NCI-H1105 treated with DMSO at 0.1 percent for 48 hours (cell line): ENCODE results near the gene DNAJC5.
"Not testable (repeated sequence)": the region's sequence is repeated elsewhere in the genome, so short reads cannot be mapped to it uniquely, and the experiment has no call there.

Source experiments
- DNase-seq: peaks from one replicate; lab custom pipeline; 2025; lab: John Stamatoyannopoulos, UW

The DNAJC5 gene

DNA sequence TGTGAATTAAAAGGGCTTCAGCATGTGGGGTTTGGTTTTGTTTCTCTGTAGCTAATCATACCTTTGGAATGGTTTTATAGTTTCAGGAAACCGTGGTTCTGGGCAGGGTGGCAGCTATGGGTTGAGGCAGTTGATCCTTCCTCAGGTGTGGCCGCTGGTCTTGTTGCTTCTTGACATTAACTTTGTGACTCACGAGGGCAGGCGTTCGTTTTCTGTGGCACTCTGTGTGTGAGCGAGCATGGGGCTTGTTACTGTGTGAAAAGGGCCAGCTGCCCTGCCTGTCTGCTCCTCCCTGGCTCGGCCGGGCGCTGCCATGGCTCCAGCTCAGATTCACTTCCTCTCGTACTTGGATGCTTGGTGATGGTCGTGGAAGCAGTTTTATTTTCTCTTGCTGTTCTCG is 16.2 kb downstream of the DNAJC5 start:
- DNase-seq: no peak

DNA sequence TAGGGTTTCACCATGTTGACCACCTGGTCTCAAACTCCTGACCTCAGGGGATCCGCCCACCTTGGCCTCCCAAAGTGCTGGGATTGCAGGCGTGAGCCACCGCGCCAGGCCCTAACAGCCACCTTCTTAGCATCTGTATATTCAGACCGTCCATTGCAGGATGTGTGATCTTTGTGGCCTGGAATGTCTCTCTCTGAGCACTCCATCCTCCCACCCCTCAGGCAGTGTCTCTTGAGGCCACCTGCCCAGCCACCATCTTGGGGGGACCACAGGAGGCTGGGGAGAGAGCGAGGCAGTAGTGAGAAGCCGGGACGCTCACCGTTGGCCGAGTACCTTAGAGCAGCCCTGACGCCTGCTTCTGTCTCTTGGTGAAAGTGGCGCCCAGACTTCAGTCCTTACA is 18.8 kb downstream of the DNAJC5 start:
- no peak for DNase-seq

DNA sequence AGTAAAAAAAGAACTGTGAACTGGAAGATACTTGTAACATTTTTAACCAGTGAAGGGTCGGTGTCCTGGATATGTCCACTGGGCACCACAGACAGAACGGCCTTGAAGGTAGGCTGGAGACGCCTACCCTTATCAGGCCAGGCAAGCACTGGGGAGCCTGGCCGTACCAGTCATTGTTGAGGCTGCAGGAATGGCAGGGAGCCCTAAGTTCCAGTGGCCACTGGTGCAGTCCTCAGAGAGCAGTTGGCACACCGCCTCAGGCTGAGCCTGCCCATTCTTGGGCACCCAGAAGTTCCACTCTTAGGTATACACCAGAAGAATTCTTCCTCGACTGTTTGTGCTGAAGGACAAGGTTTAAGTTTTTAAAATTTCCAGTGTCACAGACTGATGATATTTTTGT is 20.5 kb downstream of the DNAJC5 start:
- no peak for DNase-seq

DNA sequence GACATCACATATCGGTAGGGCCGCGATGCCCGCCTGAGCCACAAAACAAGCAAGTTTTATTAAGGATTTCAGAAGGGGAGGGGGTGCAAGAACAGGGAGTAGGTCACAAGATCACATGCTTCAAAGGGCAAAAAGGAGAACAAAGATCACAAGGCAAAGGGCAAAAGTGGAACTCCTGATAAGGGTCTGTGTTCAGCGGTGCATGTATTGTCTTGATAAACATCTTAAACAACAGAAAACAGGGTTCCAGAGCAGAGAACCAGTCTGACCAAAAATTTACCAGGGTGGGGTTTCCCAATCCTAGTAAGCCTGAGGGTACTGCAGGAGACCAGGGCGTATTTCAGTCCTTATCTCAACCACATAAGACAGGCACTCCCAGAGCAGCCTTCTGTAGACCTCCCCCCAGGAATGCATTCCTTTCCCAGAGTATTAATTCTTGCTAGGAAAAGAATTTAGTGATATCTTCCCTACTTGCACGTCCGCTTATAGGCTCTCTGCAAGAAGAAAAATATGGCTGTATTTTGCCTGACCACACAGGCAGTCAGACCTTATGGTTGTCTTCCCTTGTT is 21.5 kb downstream of the DNAJC5 start:
- not testable (repeated sequence) for DNase-seq

DNA sequence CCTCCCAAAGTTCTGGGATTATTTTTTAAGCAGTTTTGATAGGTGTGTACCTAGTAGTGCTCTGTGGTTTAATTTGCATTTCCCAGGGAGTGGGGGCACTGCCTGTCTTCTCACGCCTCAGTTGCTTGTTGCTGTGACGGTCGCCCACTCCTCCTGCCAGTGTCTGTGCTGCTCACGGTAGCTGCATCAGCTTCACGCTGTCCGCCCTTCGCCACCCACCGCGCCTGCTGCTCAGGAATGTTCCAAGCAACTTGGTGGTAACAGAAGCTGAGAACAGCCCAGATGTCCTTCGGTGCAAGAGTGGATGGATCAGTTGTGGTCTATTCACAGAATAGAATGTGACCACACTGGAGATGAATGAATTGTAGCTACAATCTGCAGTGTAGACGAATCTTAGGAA is 22.9 kb downstream of the DNAJC5 start:
- no peak for DNase-seq

DNA sequence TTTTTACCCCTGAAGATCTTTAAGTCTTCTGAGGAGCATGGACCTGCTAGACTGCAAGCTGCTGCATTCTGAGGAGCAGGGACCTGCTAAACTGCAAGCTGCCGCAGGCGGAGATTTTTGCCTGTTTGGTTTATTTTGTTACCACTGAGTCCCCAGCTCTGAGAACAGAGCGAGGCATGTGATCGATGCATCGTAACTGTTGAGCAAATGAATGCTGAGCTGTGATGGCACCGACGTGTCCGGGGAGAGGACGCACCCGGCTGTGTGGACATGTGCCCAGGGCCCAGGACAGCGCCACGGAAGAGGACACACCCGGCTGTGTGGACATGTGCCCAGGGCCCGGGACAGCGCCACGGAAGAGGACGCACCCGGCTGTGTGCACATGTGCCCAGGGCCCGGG is 24.2 kb downstream of the DNAJC5 start:
- no peak for DNase-seq

DNA sequence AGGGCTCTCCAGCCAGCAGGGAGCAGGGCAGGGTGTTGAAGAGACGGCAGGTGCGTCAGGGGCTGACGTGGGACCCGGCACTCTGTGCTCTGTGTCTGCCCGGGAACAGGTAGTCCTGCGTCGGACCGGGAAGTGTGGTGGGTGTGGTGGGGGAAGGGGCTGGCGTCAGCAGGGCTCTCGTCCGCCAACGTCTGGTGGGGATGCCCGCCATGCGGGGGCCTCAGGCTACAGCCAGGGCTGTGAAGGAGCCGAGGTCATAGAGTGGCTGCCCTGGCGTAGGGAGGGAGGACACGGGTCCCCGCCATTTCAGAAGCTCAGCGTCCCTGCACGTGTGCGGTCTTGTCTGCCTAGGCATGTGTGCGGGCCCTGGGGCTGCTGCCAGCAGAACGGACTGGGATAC is 25.3 kb downstream of the DNAJC5 start:
- DNase-seq: no peak

DNA sequence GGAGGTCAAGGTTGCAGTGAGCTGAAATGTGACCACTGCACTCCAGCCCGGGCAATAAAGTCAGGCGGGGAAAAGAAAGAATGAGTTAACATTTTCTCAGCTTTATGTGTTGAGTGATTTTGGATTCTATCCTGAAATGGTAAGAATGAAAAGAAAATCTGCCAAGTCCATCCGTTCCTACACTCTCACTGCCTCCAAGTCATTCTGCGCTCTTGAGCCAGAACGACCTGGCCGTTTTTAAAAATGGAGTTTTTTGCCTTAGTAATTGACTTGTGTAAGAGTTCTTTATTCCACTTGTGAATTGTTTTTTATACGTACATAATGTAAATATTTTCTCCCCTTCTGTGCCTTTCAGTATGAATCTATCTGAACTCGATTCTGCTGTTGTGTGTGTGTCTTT is 28.7 kb downstream of the DNAJC5 start:
- no peak for DNase-seq

DNA sequence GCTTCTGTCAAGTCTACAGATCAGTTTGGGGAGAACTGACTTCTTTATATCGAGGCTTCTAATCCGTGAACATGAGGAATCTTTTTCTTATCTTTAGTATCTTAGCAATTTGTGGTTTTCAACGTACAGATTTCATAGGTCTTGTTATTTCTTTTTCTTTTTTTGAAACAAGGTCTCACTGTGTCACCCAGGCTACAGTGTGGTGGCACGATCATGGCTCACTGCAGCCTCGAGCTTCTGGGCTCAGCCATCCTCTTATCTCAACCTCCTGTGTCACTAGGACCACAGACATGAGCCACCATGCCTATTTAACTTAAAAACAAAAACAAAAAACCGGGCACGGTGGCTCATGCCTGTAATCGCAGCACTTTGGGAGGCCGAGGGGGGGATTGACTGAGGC is 29.3 kb downstream of the DNAJC5 start:
- no peak for DNase-seq

DNA sequence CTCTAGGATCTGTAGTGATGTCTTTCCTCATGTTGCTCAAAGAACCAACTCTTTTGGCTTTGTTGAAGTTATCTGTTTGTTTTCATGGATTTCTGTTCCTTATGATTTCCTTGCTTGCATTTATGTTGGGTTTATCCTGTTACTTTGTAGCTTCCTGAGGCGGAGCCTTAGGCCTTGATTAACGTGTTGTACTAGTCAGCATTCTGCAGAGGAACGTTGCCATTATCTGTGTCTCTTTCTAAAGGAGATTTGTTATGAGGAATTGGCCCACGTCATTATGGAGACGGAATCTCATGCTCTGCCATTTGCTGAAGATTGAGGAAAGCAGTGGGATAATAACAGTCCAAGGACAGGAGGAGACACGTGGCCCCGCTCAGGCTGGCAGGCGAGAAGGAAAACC is 31.4 kb downstream of the DNAJC5 start:
- no peak for DNase-seq

DNA sequence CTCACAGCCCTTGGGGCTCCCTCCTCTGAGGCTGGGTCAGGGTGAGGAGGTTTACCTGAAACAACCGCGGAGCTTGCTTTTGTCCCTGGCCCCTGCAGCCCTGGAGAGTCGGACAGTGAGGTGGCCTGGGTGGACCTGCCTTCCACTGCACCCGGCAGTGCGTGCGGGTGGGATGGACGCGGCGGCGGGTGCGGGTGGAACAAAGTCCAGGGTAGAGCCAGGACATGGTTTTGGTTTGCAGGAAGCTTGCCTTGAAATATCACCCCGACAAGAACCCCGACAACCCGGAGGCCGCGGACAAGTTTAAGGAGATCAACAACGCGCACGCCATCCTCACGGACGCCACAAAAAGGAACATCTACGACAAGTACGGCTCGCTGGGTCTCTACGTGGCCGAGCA is 34.1 kb downstream of the DNAJC5 start:
- DNase-seq: no peak

DNA sequence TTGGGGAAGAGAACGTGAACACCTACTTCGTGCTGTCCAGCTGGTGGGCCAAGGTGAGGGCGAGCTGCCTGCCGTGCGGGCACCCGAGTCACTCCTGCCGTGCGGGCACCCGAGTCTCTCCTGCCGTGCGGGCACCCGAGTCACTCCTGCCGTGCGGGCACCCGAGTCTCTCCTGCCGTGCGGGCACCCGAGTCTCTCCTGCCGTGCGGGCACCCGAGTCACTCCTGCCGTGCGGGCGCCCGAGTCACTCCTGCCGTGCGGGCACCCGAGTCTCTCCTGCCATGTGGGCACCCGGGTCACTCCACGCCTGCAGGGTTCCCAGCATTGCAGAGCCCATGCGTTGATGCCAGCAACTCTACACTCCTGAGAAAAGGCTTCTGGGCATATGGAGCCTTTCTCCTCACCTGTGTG is 34.6 kb downstream of the DNAJC5 start:
- not testable (repeated sequence) for DNase-seq

DNA sequence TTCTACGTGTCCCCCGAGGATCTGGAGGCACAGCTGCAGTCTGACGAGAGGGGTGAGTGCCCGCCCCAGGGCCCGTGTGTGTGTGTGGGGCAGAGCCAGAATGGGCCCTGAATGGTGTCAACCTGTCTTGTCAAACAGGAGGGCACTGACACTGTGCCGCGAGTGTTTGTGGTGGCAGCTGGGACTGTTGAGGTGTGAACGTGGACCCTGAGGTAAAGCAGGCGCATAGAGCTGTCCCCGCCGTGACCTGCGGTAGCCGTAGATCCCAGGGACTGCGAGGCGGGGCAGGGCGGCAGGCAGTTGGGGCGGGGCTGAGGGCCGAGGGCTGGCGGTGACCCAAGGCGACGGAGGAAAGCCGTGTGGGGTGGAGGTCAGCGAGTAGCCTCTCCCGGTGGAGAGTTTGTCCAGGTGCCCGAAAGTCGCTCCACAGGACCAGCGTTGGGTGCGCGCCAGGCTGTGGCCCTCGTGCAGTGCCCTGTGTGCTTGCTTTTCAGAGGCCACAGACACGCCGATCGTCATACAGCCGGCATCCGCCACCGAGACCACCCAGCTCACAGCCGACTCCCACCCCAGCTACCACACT is 36.1 kb downstream of the DNAJC5 start:
- no peak for DNase-seq

DNA sequence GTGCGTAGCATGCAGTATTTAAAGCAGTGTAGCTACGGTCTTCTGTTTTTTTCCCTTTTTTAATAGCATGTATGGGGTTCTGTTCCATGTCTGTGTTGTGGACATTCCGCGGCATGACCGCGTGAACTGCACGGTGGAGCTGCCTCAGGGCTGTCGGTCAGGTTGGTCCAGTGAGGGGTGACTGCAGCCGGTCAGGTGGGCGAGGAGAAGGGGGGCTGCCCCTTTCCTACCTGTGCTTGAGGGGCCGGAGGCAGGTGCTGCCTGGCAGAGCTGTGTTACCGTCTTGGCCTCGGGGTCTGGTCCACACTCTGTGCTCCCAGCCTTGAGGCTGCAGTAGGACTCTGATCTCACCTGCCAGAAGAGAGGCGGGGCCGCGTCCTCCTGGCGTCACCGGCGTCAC is 36.8 kb downstream of the DNAJC5 start:
- DNase-seq: no peak

DNA sequence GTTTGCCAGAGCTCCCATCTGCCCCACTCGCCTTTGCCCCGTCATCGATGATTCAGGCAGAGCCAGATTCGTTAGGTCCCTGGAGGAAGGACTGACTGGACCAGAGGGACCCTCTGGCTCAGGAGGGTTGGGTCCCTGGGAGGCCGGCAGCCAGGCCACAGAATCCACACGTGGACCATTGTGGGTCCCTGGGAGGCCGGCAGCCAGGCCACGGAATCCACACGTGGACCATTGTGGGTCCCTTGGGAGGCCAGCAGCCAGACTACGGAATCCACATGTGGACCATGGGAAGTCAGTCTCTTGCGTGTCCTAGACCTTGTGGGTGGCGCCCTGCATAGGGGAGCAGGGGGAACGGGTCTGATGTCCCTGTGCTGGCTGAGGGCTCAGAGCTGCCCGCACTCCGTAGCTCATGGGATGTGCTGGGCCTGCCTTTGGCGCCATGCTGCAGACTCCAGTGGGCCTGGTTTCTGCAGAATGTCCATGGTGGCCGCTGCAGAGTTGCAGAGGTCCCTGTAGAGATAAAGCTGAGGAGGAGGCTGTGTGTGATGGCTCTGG is 37.8 kb downstream of the DNAJC5 start:
- DNase-seq: no peak

DNA sequence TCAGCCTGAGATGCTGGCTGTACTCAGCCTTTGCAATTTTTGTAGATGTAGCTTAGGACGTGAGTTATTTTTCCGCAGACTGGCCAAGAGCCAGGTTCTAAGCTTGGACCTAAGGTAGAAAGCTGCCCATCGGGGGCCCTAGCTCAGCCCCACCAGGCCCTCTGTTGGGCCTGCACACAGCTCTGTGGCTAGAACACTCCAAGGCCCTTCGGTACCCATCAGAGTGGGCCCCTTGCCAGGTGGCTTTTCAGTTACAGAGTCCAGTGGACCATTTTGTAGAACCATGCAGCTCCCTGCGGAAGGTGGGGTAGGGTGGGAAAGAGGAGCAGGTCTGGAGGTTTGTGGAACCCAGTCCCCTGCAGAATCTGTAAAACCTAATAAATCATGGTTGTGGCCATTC is 38.7 kb downstream of the DNAJC5 start:
- DNase-seq: no peak

DNA sequence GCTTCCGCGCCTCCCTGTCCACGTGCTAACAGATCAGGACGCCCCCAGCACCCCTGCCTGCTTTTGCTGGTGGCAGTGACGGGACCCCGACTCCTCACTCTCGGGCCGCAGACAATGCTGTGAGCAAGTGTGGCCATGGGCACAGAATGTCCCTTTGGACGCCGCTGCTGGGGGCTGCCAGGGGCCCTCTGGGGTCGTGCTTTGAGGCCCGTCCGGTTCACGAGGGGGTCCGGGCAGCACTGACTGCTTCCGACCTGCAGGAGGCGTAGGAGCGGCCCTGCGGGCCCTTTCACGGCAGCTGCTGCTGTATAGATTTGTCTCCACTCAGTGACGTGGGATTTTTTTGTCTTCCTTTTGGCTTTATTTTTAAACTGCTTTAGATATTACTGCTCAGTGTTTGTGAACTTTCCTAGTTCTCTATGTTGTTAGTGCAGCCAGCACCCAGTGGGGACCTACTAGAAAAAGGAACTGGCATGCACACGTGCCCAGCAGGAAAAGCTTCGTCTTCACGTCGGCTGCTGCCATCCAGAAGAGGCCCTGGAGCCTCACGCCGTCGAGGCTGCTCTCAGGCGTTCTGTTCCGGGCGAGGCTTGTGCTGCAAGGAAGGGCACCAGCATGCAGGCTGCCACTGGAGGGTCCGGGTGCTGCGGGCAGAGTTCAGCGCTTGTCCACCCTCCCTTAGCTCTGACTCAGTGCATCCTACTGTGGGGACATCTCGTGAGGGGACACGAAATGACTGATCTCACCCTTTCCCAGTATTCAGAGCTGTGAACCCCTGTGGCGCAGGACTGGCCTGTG is 39.5 kb downstream of the DNAJC5 start:
- DNase-seq: no peak

DNA sequence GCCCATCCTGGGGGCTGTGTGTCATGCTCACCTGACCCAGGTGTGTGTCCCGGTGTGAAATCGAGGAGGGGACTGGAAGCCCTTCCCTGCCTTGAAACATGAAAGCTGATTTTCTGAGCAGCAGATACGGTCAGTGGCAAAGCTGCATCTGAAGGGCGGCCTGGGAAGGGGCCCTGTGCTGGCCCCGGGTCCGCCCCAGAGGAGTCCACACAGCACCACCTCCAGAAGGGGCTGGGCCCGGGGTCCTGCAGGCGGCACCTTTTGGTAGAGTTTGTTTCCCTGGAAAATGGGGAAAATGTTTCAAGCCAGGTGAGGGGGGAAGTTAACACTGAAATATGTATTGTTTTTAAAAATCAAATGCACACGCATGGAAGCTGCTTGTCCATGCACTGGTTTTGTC is 40.5 kb downstream of the DNAJC5 start:
- DNase-seq: no peak

DNA sequence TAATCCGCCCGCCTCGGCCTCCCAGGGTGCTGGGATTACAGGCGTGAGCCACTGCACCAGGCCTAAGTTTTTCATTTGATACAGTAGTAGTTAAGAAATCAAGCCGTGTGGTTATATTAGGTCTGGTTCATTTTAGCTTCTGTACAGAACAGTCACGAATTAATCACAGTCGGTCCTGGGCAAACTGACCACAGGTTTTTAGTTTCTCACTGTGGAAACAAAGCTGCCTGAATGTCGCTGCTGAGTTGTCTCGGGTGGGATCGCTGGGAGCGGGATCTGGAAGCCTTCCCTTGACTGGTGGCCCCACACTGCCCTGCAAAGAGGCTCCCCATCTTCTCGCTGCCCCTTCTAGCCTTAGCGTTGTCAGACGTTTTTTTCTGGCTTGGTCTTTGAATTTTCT is 42.7 kb downstream of the DNAJC5 start:
- DNase-seq: no peak

DNA sequence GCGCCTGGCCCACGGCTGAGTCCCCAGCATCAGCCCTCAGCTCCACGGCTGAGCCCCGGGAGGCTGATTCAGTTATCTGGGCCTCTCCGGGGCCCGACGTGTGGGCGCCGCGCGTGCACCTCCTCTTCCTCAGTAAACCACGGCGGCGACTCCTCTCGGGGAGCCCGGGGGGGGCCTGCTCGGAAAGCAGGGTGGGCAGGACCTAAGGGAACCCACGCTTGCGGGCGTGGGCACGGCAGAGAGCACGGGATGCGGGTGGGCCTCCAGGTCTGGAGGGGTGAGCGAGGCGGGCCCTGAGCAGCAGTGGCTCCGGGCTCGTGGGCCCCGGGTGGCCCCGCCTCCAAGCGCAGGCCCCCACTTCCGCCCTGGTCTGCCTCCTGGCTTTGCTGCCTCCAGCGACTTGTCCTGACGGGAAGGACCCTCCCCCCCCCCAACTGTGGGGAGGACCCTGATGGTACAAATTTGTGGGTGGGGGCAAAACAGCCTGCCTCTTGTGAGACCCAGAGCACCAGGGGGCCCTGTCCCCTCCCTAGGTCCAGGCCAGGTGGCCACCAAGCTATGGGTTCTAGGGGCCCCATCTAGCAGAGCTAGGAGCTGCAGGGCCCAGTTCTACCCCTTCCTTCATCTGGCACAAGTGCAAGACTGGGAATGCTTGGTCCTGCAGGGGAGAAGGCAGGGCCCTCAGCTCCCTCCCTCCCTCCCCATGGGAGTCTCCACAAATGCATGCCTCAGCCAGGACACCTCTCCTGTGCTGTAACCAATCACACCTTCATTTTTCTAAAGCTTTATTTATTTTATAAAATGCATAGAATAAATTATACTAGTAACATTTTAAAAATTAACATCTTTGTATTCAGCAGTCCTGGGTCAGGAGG is 44.4 kb downstream of the DNAJC5 start:
- no peak for DNase-seq

DNA sequence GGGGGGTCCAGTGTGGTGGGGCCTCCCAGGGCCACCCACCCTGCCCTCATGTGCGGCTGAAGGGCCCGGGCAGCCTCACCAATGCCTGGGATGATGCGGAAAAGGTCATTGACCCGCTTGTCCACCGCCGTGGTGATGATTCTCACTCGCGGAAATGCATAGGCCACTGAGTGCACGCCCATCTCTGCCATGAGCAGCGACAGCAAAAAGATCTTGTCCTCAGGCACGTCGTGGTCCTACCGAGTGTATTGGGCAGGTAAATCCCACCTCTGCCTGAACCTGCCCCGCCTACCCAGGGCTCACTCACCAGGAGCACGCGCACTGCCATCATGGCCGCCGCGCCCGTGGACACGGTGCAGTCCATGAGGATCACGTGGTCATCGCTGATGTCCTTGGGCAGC is 45.1 kb downstream of the DNAJC5 start:
- DNase-seq: no peak

DNA sequence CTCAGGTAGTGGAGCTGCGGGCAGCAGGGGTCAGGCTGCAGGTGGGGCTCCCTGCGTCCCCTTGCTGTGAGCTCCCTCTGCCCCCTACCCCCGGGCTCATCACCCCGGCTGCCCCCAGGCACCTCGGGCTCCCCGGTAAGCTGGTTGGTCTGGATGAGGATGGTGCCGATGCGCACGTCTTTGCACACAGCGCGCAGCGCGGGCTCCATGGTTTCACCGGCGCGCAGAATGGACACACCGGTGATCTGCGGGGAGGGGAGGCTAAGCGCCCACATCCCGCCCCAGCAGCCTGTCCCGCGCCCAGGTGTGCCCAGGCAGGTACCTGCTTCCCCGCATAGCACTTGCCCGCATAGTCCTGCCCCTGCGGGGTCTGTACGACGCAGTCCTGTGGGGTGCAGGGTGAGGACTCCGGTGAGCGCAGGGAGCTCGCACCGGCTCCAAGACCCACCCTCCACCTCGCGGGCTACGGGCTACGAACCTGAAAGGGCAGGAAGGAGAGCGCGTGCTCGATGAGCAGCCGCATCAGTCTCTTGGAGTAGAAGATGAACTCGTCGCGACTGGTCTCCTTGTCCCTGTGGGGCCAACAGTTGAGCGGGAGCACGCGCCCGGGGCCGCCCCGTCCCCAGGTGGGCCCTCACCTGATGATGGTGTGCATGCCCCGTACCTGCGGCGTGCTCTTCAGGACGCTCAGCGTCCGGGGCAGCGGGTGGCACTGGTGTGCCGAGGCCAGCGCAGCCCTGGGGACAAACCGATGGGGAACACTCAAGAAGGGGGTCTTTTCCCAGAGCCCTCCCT is 45.7 kb downstream of the DNAJC5 start:
- no peak for DNase-seq
